ENCODE measurements around the gene CDK19.

The CDK19 gene

GRCh38 chr6:110858016-110858415, 42.7 kb upstream of the CDK19 start:
- Histone ChIP-seq H3K27me3 (ENCODE audit: insufficient read depth, low read length) (no peaks in the 10 kb centered on the region), H2AFZ (ENCODE audit: insufficient read depth, low read length, poor library complexity) (no peak overlapping the region), H3K36me3 (ENCODE audit: control insufficient read depth in 1 of 2, insufficient read depth in 2 of 2, low read length in 2 of 2) (no peaks in the 10 kb centered on the region), H3K14ac (ENCODE audit: low read length) (no peak overlapping the region), H3K9ac (ENCODE audit: low read length) (no peak overlapping the region), H3K4me3 (ENCODE audit: low read depth, low read length) (no peak overlapping the region), H3K18ac (ENCODE audit: low read length) (no peak overlapping the region), H2BK120ac (ENCODE audit: insufficient read depth, low read length, poor library complexity) (no peak overlapping the region), H3K4me2 (ENCODE audit: low read length) (no peak overlapping the region), H3K27ac (ENCODE audit: low read depth, low read length) (no peak overlapping the region), H2BK5ac (ENCODE audit: low read depth, low read length, poor library complexity) (no peak overlapping the region), H3K79me2 (ENCODE audit: control insufficient read depth, insufficient read depth, low read length, poor library complexity) (no peaks in the 10 kb centered on the region), H4K8ac (ENCODE audit: low read depth, low read length) (no peak overlapping the region), H3K9me3 (ENCODE audit: insufficient read depth, low read depth, low read length) (no peaks in the 10 kb centered on the region), H3K4ac (ENCODE audit: low read depth, low read length) (no peak overlapping the region), H3K23ac (ENCODE audit: low read length) (no peak overlapping the region), H3K79me1 (ENCODE audit: low read length) (no peaks in the 10 kb centered on the region), H3K4me1 (ENCODE audit: control insufficient read depth in 1 of 2, insufficient read depth in 2 of 2, low read length in 2 of 2) (no peaks in the 10 kb centered on the region), H2AK5ac (ENCODE audit: low read length) (no peak overlapping the region), H2BK12ac (ENCODE audit: low read length) (no peak overlapping the region), H4K12ac (ENCODE audit: low read depth, low read length) (no peak overlapping the region), H4K91ac (ENCODE audit: low read depth, low read length) (no peak overlapping the region)
- DNase-seq: no peak
- no CpG with 5 or more reads among the region's 21 CpGs for WGBS (ENCODE audit: extremely low coverage, insufficient coverage, insufficient read length)

- Histone ChIP-seq H3K4me3 (ENCODE audit: low read depth, low read length) (no peak overlapping the region), H3K27ac (ENCODE audit: low read depth, low read length) (no peak overlapping the region), H3K79me2 (ENCODE audit: control insufficient read depth, insufficient read depth, low read length, poor library complexity) (no peaks in the 10 kb centered on the region), H3K79me1 (ENCODE audit: low read length) (no peaks in the 10 kb centered on the region), H3K9me3 (ENCODE audit: insufficient read depth, low read depth, low read length) (no peaks in the 10 kb centered on the region), H2BK120ac (ENCODE audit: insufficient read depth, low read length, poor library complexity) (no peak overlapping the region), H3K4me1 (ENCODE audit: control insufficient read depth in 1 of 2, insufficient read depth in 2 of 2, low read length in 2 of 2) (no peaks in the 10 kb centered on the region), H3K9ac (ENCODE audit: low read length) (no peak overlapping the region), H3K36me3 (ENCODE audit: control insufficient read depth in 1 of 2, insufficient read depth in 2 of 2, low read length in 2 of 2) (no peaks in the 10 kb centered on the region), H4K91ac (ENCODE audit: low read depth, low read length) (no peak overlapping the region), H2AK5ac (ENCODE audit: low read length) (no peak overlapping the region), H3K4ac (ENCODE audit: low read depth, low read length) (no peak overlapping the region), H3K4me2 (ENCODE audit: low read length) (no peak overlapping the region), H3K27me3 (ENCODE audit: insufficient read depth, low read length) (no peaks in the 10 kb centered on the region), H4K12ac (ENCODE audit: low read depth, low read length) (no peak overlapping the region), H3K14ac (ENCODE audit: low read length) (no peak overlapping the region), H3K18ac (ENCODE audit: low read length) (no peak overlapping the region), H2BK5ac (ENCODE audit: low read depth, low read length, poor library complexity) (no peak overlapping the region), H4K8ac (ENCODE audit: low read depth, low read length) (no peak overlapping the region), H2BK12ac (ENCODE audit: low read length) (no peak overlapping the region), H2AFZ (ENCODE audit: insufficient read depth, low read length, poor library complexity) (no peak overlapping the region), H3K23ac (ENCODE audit: low read length) (no peak overlapping the region)
- no CpG with 5 or more reads among the region's 3 CpGs for WGBS (ENCODE audit: extremely low coverage, insufficient coverage, insufficient read length)
- no peak for DNase-seq
Measured at GRCh38 chr6:110856296-110856695, 41.0 kb upstream of the CDK19 start.

- H3K27me3 ChIP-seq (ENCODE audit: insufficient read depth, low read length): no peaks in the 10 kb centered on the region
- peak in 1 of 2 donors; percentile 4 for DNase-seq
- H2BK120ac ChIP-seq (ENCODE audit: insufficient read depth, low read length, poor library complexity): no peak overlapping the region
- no peak overlapping the region for H3K4ac ChIP-seq (ENCODE audit: low read depth, low read length)
- H2AK5ac ChIP-seq (ENCODE audit: low read length): no peak overlapping the region
- no peak overlapping the region for H3K18ac ChIP-seq (ENCODE audit: low read length)
- no peak overlapping the region for H3K4me3 ChIP-seq (ENCODE audit: low read depth, low read length)
- H2BK12ac ChIP-seq (ENCODE audit: low read length): no peak overlapping the region
- no peak overlapping the region for H4K12ac ChIP-seq (ENCODE audit: low read depth, low read length)
- no peak overlapping the region for H4K91ac ChIP-seq (ENCODE audit: low read depth, low read length)
- no peak overlapping the region for H3K23ac ChIP-seq (ENCODE audit: low read length)
- WGBS (ENCODE audit: extremely low coverage, insufficient coverage, insufficient read length): no CpG with 5 or more reads among the region's 5 CpGs
- no peaks in the 10 kb centered on the region for H3K36me3 ChIP-seq (ENCODE audit: control insufficient read depth in 1 of 2, insufficient read depth in 2 of 2, low read length in 2 of 2)
- no peaks in the 10 kb centered on the region for H3K4me1 ChIP-seq (ENCODE audit: control insufficient read depth in 1 of 2, insufficient read depth in 2 of 2, low read length in 2 of 2)
- H2AFZ ChIP-seq (ENCODE audit: insufficient read depth, low read length, poor library complexity): no peak overlapping the region
- no peak overlapping the region for H4K8ac ChIP-seq (ENCODE audit: low read depth, low read length)
- H3K27ac ChIP-seq (ENCODE audit: low read depth, low read length): no peak overlapping the region
- no peak overlapping the region for H3K4me2 ChIP-seq (ENCODE audit: low read length)
- H3K9ac ChIP-seq (ENCODE audit: low read length): no peak overlapping the region
- no peaks in the 10 kb centered on the region for H3K79me1 ChIP-seq (ENCODE audit: low read length)
- H3K9me3 ChIP-seq (ENCODE audit: insufficient read depth, low read depth, low read length): no peaks in the 10 kb centered on the region
- H2BK5ac ChIP-seq (ENCODE audit: low read depth, low read length, poor library complexity): no peak overlapping the region
- no peak overlapping the region for H3K14ac ChIP-seq (ENCODE audit: low read length)
- H3K79me2 ChIP-seq (ENCODE audit: control insufficient read depth, insufficient read depth, low read length, poor library complexity): no peaks in the 10 kb centered on the region
Measured at GRCh38 chr6:110853754-110854477, 38.6 kb upstream of the CDK19 start.

GRCh38 chr6:110852773-110853172, 37.5 kb upstream of the CDK19 start:
- H2BK120ac ChIP-seq (ENCODE audit: insufficient read depth, low read length, poor library complexity): no peak overlapping the region
- no CpG with 5 or more reads among the region's 2 CpGs for WGBS (ENCODE audit: extremely low coverage, insufficient coverage, insufficient read length)
- H2BK5ac ChIP-seq (ENCODE audit: low read depth, low read length, poor library complexity): no peak overlapping the region
- no peak overlapping the region for H4K91ac ChIP-seq (ENCODE audit: low read depth, low read length)
- no peaks in the 10 kb centered on the region for H3K9me3 ChIP-seq (ENCODE audit: insufficient read depth, low read depth, low read length)
- no peak overlapping the region for H3K4me2 ChIP-seq (ENCODE audit: low read length)
- H2AK5ac ChIP-seq (ENCODE audit: low read length): no peak overlapping the region
- no peak overlapping the region for H2AFZ ChIP-seq (ENCODE audit: insufficient read depth, low read length, poor library complexity)
- H3K4me1 ChIP-seq (ENCODE audit: control insufficient read depth in 1 of 2, insufficient read depth in 2 of 2, low read length in 2 of 2): no peaks in the 10 kb centered on the region
- no peak overlapping the region for H3K14ac ChIP-seq (ENCODE audit: low read length)
- no peak overlapping the region for H3K27ac ChIP-seq (ENCODE audit: low read depth, low read length)
- DNase-seq: no peak
- H4K12ac ChIP-seq (ENCODE audit: low read depth, low read length): no peak overlapping the region
- no peak overlapping the region for H2BK12ac ChIP-seq (ENCODE audit: low read length)
- H3K79me2 ChIP-seq (ENCODE audit: control insufficient read depth, insufficient read depth, low read length, poor library complexity): no peaks in the 10 kb centered on the region
- H3K36me3 ChIP-seq (ENCODE audit: control insufficient read depth in 1 of 2, insufficient read depth in 2 of 2, low read length in 2 of 2): no peaks in the 10 kb centered on the region
- H3K4me3 ChIP-seq (ENCODE audit: low read depth, low read length): no peak overlapping the region
- H3K23ac ChIP-seq (ENCODE audit: low read length): no peak overlapping the region
- no peaks in the 10 kb centered on the region for H3K79me1 ChIP-seq (ENCODE audit: low read length)
- H3K18ac ChIP-seq (ENCODE audit: low read length): no peak overlapping the region
- no peak overlapping the region for H3K4ac ChIP-seq (ENCODE audit: low read depth, low read length)
- H3K27me3 ChIP-seq (ENCODE audit: insufficient read depth, low read length): no peaks in the 10 kb centered on the region
- no peak overlapping the region for H3K9ac ChIP-seq (ENCODE audit: low read length)
- no peak overlapping the region for H4K8ac ChIP-seq (ENCODE audit: low read depth, low read length)

Measured in trophoblast cell (in vitro differentiated cells and primary cell).